SK-N-SH (cell line): Measurements from ENCODE around the gene TRAM2.

Experiments used
- EP300 ChIP-seq, 2 experiments: IDR thresholded peaks; 2 replicates each; pipeline versions ENCODE4 v1.4.0 to v1.6.1; 2012; ENCODE audit warnings: borderline replicate concordance in 1 of 2, low read depth in 1 of 2, low read length in 1 of 2
- FOXM1 ChIP-seq: IDR thresholded peaks from 2 replicates; pipeline ENCODE4 v1.4.0; 2012; ENCODE audit warnings: low read depth, mild to moderate bottlenecking
- IRF3 ChIP-seq: fragments of 150-350 bp; IDR thresholded peaks from 2 replicates; pipeline ENCODE4 v1.6.1; 2016; ENCODE audit warnings: mild to moderate bottlenecking, low read depth, low read length
- MAX ChIP-seq: IDR thresholded peaks from 2 replicates; pipeline ENCODE4 v1.4.0; 2012; ENCODE audit warnings: low read depth
- REST ChIP-seq: IDR thresholded peaks from 2 replicates; pipeline ENCODE4 v1.6.1; 2012; ENCODE audit warnings: mild to moderate bottlenecking, low read depth, low read length, moderate library complexity
- SMC3 ChIP-seq: IDR thresholded peaks from 2 replicates; pipeline ENCODE4 v1.6.1; 2012; ENCODE audit warnings: low read depth, low read length, improper control_type of control experiment
- USF2 ChIP-seq: fragments of 150-350 bp; IDR thresholded peaks from 2 replicates; pipeline ENCODE4 v1.6.1; 2017; ENCODE audit warnings: antibody characterized with exemption, low read length, low read depth, borderline replicate concordance
- YY1 ChIP-seq: IDR thresholded peaks from 2 replicates; pipeline ENCODE4 v1.4.0; 2012; ENCODE audit warnings: low read depth, mild to moderate bottlenecking
- TF ChIP-seq, protein P1 (sequence below): fragments of 200-600 bp; sonication (generic); IDR thresholded peaks from 2 replicates; pipeline ENCODE4 v1.6.1; 2017; ENCODE audit warnings: antibody characterized with exemption, mild to moderate bottlenecking, moderate library complexity
- TF ChIP-seq, protein P2 (sequence below): IDR thresholded peaks from 2 replicates; pipeline ENCODE4; 2012

DNA sequence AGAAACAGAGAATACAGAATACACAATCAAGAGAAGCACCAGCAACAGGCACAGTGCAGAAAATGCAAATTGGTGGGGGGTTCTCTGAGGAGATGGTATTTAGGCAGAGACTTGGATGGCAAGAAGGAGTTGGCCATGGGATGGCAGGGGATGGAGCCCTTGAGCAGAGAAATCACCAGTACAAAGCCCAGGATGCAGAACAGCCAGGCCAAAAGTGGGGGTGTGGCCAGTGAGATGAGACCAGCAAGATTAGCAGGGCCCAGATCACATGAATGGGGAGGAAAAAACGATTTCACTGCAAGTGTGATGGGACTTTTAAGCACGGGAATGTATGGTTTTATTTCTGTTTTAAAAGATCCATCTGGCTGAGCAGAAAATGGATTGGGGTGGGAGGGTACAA lies 63.4 kb downstream of the TRAM2 start:
- no peak for TF ChIP-seq FOXM1
- TF ChIP-seq, protein P1, sequence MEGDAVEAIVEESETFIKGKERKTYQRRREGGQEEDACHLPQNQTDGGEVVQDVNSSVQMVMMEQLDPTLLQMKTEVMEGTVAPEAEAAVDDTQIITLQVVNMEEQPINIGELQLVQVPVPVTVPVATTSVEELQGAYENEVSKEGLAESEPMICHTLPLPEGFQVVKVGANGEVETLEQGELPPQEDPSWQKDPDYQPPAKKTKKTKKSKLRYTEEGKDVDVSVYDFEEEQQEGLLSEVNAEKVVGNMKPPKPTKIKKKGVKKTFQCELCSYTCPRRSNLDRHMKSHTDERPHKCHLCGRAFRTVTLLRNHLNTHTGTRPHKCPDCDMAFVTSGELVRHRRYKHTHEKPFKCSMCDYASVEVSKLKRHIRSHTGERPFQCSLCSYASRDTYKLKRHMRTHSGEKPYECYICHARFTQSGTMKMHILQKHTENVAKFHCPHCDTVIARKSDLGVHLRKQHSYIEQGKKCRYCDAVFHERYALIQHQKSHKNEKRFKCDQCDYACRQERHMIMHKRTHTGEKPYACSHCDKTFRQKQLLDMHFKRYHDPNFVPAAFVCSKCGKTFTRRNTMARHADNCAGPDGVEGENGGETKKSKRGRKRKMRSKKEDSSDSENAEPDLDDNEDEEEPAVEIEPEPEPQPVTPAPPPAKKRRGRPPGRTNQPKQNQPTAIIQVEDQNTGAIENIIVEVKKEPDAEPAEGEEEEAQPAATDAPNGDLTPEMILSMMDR, result no peak
- no peak for TF ChIP-seq EP300 (IDR thresholded peaks at IDR 0.05; ENCODE audit: borderline replicate concordance in 1 of 2, low read depth in 1 of 2, low read length in 1 of 2)
- no peak for TF ChIP-seq SMC3
- TF ChIP-seq YY1, result no peak
- TF ChIP-seq, protein P2, sequence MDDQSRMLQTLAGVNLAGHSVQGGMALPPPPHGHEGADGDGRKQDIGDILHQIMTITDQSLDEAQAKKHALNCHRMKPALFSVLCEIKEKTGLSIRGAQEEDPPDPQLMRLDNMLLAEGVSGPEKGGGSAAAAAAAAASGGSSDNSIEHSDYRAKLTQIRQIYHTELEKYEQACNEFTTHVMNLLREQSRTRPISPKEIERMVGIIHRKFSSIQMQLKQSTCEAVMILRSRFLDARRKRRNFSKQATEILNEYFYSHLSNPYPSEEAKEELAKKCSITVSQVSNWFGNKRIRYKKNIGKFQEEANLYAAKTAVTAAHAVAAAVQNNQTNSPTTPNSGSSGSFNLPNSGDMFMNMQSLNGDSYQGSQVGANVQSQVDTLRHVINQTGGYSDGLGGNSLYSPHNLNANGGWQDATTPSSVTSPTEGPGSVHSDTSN, result no peak
- no peak for TF ChIP-seq USF2
- no peak for TF ChIP-seq MAX
- no peak for TF ChIP-seq IRF3
- no peak for TF ChIP-seq REST
